CD14-positive monocyte (primary cell): ENCODE measurements around the gene SFRP4. TPM values are rescaled to one million over a fixed set of nuclear protein-coding genes. Genes with fewer than 3 reads are reported as not detected.

Experiments used
- DNase-seq, 3 donors: peaks; one replicate each; pipeline ENCODE4 v3.0.0-alpha.2; 2011 to 2022
- H2AFZ ChIP-seq: 2 replicates; pipeline ENCODE4 v1.6.0; 2012; ENCODE audit warnings: mild to moderate bottlenecking, low read depth, low read length, inconsistent platforms; ENCODE audit not compliant: insufficient read depth, poor library complexity, severe bottlenecking
- H3K27ac ChIP-seq, 2 donors: 1 replicate in 1 of 2; 2 replicates in 1 of 2; pipeline ENCODE4 v1.5.1; 2012 to 2013; ENCODE audit warnings: low read length in 2 of 2, control low read depth in 1 of 2, inconsistent platforms in 1 of 2, low read depth in 1 of 2, mild to moderate bottlenecking in 1 of 2
- H3K27me3 ChIP-seq, 2 donors: one replicate each; pipeline versions ENCODE4 v1.6.0 to v1.6.1; 2011 to 2013; ENCODE audit warnings: low read length in 2 of 2; ENCODE audit not compliant: control insufficient read depth in 2 of 2, insufficient read depth in 2 of 2
- H3K36me3 ChIP-seq, 2 donors: replicated peaks in 1 of 2; 1 replicate in 1 of 2; 2 replicates in 1 of 2; pipeline versions ENCODE4 v1.5.1 to v1.6.1; 2012 to 2013; ENCODE audit warnings: low read length in 2 of 2, control low read depth in 1 of 2, inconsistent platforms in 1 of 2, mild to moderate bottlenecking in 1 of 2; ENCODE audit not compliant: insufficient read depth in 2 of 2, control insufficient read depth in 1 of 2
- H3K4me1 ChIP-seq, 2 donors: 1 replicate in 1 of 2; 2 replicates in 1 of 2; pipeline versions ENCODE4 v1.5.1 to v1.6.1; 2012 to 2013; ENCODE audit warnings: low read length in 2 of 2, control low read depth in 1 of 2, inconsistent platforms in 1 of 2, mild to moderate bottlenecking in 1 of 2, moderate library complexity in 1 of 2; ENCODE audit not compliant: insufficient read depth in 2 of 2, control insufficient read depth in 1 of 2
- H3K4me2 ChIP-seq: replicated peaks from 2 replicates; pipeline ENCODE3; 2012; ENCODE audit warnings: low read length, moderate library complexity, mild to moderate bottlenecking; ENCODE audit not compliant: poor library complexity, severe bottlenecking; ENCODE audit errors: extremely low read depth
- H3K4me3 ChIP-seq, 3 experiments: fragments of 200-600 bp in 1 of 3; sonication (generic) in 1 of 3; replicated peaks in 1 of 3; 1 replicate in 2 of 3; 2 replicates in 1 of 3; pipeline ENCODE4 v1.5.1; 2011 to 2013; ENCODE audit warnings: low read length in 3 of 3, mild to moderate bottlenecking in 3 of 3, control low read depth in 2 of 3, low read depth in 2 of 3, inconsistent platforms in 1 of 3, moderate library complexity in 1 of 3
- H3K79me2 ChIP-seq: 2 replicates; pipeline ENCODE4 v1.6.0; 2012; ENCODE audit warnings: mild to moderate bottlenecking, control low read depth, inconsistent platforms, low read length, moderate library complexity; ENCODE audit not compliant: insufficient read depth
- H3K9ac ChIP-seq: 2 replicates; pipeline ENCODE4 v1.6.0; 2017; ENCODE audit warnings: low read length, mild to moderate bottlenecking; ENCODE audit not compliant: insufficient read depth, poor library complexity, severe bottlenecking
- H3K9me3 ChIP-seq, 2 donors: replicated peaks in 1 of 2; 1 replicate in 1 of 2; 2 replicates in 1 of 2; pipeline versions ENCODE4 v1.5.1 to v1.6.1; 2012 to 2013; ENCODE audit warnings: low read length in 2 of 2, control low read depth in 1 of 2; ENCODE audit not compliant: control insufficient read depth in 1 of 2, insufficient read depth in 1 of 2
- H4K20me1 ChIP-seq: 2 replicates; pipeline ENCODE4 v1.6.0; 2012; ENCODE audit warnings: mild to moderate bottlenecking, low read length, control low read depth, moderate library complexity; ENCODE audit not compliant: insufficient read depth
- H3K27ac Mint-ChIP-seq, 7 donors: one replicate each; pipeline ENCODE4 v1.8.0; 2020; ENCODE audit warnings: mild to moderate bottlenecking in 7 of 7, mixed read lengths in 7 of 7, moderate library complexity in 6 of 7, inconsistent platforms in 2 of 7
- H3K27me3 Mint-ChIP-seq, 3 donors: one replicate each; pipeline ENCODE4 v1.8.0; 2021 to 2022; ENCODE audit warnings: low read depth in 3 of 3, mild to moderate bottlenecking in 3 of 3, mixed read lengths in 3 of 3, moderate library complexity in 3 of 3, inconsistent platforms in 1 of 3
- H3K36me3 Mint-ChIP-seq, 2 donors: one replicate each; pipeline ENCODE4 v1.8.0; 2020; ENCODE audit warnings: mixed read lengths in 2 of 2, inconsistent platforms in 1 of 2, mild to moderate bottlenecking in 1 of 2
- H3K4me1 Mint-ChIP-seq: one replicate; pipeline ENCODE4 v1.8.0; 2020; ENCODE audit warnings: mild to moderate bottlenecking, mixed read lengths
- H3K4me3 Mint-ChIP-seq, 2 donors: one replicate each; pipeline ENCODE4 v1.8.0; 2020; ENCODE audit warnings: mild to moderate bottlenecking in 2 of 2, mixed read lengths in 2 of 2, moderate library complexity in 1 of 2
- H3K9me3 Mint-ChIP-seq, 7 donors: one replicate each; pipeline ENCODE4 v1.8.0; 2020 to 2022; ENCODE audit warnings: mixed read lengths in 7 of 7, mild to moderate bottlenecking in 6 of 7, moderate library complexity in 6 of 7, inconsistent platforms in 2 of 7
- CTCF ChIP-seq: fragments of 200-600 bp; IDR thresholded peaks from one replicate; pipeline ENCODE4 v1.8.0; 2022; ENCODE audit warnings: antibody characterized with exemption, mild to moderate bottlenecking
- WGBS: methylation state at CpG from one replicate; pipeline ENCODE4 v1.1.5; 2013; ENCODE audit warnings: missing lambda C conversion rate; ENCODE audit not compliant: insufficient coverage; 5-methylcytosine and 5-hydroxymethylcytosine counted together
- intact Hi-C, 2 donors: fragments of 100-400 bp; cut with micrococcal nuclease; formaldehyde crosslinking; loops; one replicate each; pipeline versions ENCODE4 v1.15.0 to v1.15.1; 2023
- polyA plus RNA-seq, 3 donors: library from polyadenylated mRNA; depleted of rRNA in 1 of 3; unstranded in 2 of 3; stranded (reverse) in 1 of 3; fragments of 300-500 nt in 2 of 3; fragments of >200 nt in 1 of 3; fragmentation: Illumina TruSeq in 2 of 3; gene quantifications; 1 replicate in 2 of 3; 2 replicates in 1 of 3; pipeline ENCODE4 v1.2.3, GENCODE V29; 2012 to 2021

SFRP4 gene
- polyA plus RNA-seq, 3 donors, result not detected

GRCh38 chr7:37901236-37901827 lies 15.3 kb downstream of the SFRP4 start:
- WGBS, result 48% methylated on average over 3 of the region's 6 CpGs
- no peak overlapping the region for H3K9ac ChIP-seq
- Mint-ChIP-seq H3K4me3 (no peak overlapping the region), H3K9me3 (peaks cover 0 to 6% (median 2%) of the 10 kb centered on the region in 7 donors), H3K27me3 (no peaks in the 10 kb centered on the region), H3K36me3 (peaks cover 10 to 13% of the 10 kb centered on the region in 2 donors), H3K27ac (no peak overlapping the region), H3K4me1 (peaks cover 3% of the 10 kb centered on the region)
- H3K79me2 ChIP-seq, result no peaks in the 10 kb centered on the region
- H3K4me1 ChIP-seq, result no peaks in the 10 kb centered on the region
- no peak overlapping the region for H3K27ac ChIP-seq
- TF ChIP-seq CTCF, result peak; percentile 62
- no peak overlapping the region for H3K4me2 ChIP-seq
- intact Hi-C loops, result no loop called here
- no peaks in the 10 kb centered on the region for H3K9me3 ChIP-seq
- H3K27me3 ChIP-seq, result no peaks in the 10 kb centered on the region
- H3K36me3 ChIP-seq, result peaks cover 4 to 6% of the 10 kb centered on the region in 2 donors
- no peak overlapping the region for H3K4me3 ChIP-seq
- no peaks in the 10 kb centered on the region for H4K20me1 ChIP-seq
- DNase-seq, result peak in 1 of 3 donors; percentile 11
- H2AFZ ChIP-seq, result no peak overlapping the region

GRCh38 chr7:37899712-37900247 lies 16.8 kb downstream of the SFRP4 start:
- no peaks in the 10 kb centered on the region for H3K27me3 ChIP-seq
- Mint-ChIP-seq H3K4me3 (no peak overlapping the region), H3K36me3 (peaks cover 13% of the 10 kb centered on the region in 2 donors), H3K9me3 (peaks cover 0 to 6% (median 2%) of the 10 kb centered on the region in 7 donors), H3K27me3 (no peaks in the 10 kb centered on the region), H3K4me1 (peaks cover 3% of the 10 kb centered on the region), H3K27ac (no peak overlapping the region)
- WGBS, result 95% methylated on average over 2 of the region's 3 CpGs
- no peak for DNase-seq
- intact Hi-C loops, result no loop called here
- no peak overlapping the region for H2AFZ ChIP-seq
- H3K9me3 ChIP-seq, result no peaks in the 10 kb centered on the region
- no peaks in the 10 kb centered on the region for H3K4me1 ChIP-seq
- H3K4me2 ChIP-seq, result no peak overlapping the region
- no peak overlapping the region for H3K4me3 ChIP-seq
- H3K36me3 ChIP-seq, result peaks cover 4 to 6% of the 10 kb centered on the region in 2 donors
- no peak overlapping the region for H3K27ac ChIP-seq
- no peaks in the 10 kb centered on the region for H4K20me1 ChIP-seq
- no peak overlapping the region for H3K9ac ChIP-seq
- H3K79me2 ChIP-seq, result no peaks in the 10 kb centered on the region
- no peak for TF ChIP-seq CTCF
